ENCODE results near the gene ANKRD33.

DNA sequence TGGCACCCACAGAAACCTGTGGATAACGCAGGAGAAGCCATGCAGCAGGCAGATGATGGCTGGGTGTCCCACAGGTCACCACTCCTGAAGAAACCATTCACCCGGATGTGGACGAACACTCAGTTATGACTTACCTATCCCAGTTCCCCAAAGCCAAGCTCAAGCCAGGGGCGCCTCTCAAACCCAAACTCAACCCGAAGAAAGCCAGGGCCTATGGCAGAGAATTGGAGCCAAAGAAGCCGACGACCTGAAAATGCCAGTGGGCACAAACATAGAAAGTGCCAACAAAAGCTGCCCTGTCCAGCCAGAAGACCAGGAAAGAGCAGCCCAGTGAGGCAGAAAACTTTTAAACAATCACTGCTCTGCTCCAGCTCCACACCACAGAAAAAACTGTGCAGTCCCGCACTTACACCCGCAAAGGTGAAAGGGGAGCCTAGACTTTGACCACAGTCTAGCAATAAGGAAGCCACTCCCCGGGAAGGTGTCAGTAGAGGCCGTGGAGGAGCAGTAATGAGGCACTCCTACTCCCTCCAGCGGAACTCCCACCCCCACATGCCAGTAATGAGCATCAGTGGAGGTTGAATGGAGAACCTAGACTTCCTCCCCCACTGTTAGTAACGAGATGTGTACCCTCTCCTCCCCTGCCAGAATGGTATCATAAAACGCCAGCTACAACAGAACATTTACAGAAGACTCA is 13.4 kb downstream of the ANKRD33 start:
- TF ChIP-seq GATA3 (IDR thresholded peaks at IDR 0.05; ENCODE audit: low read depth, low read length) = no peak
- no peak for TF ChIP-seq GATA2 (IDR thresholded peaks at IDR 0.05; ENCODE audit: low read depth, low read length)
